ENCODE data around the gene RASGRP4.
A peak's percentile ranks its signal among the peaks of the same experiment; 100 is the strongest.

The RASGRP4 gene

GRCh38 chr19:38386300-38386970, 39.6 kb downstream of the RASGRP4 start:
- Histone ChIP-seq H3K36me3 (ENCODE audit: insufficient read depth, low read depth, low read length) (peaks cover 27% of the 10 kb centered on the region), H3K4me1 (ENCODE audit: insufficient read depth, low read length) (peaks cover 7% of the 10 kb centered on the region; the same call in 1 of the 2 replicates), H3K9ac (ENCODE audit: low read depth, low read length) (no peak overlapping the region), H3K27ac (ENCODE audit: low read length) (no peak overlapping the region), H3K4me3 (ENCODE audit: low read length) (peak overlapping the region; percentile 99; the same call in 1 of the 2 replicates), H3K9me3 (ENCODE audit: insufficient read depth, low read depth, low read length) (no peaks in the 10 kb centered on the region), H3K27me3 (ENCODE audit: insufficient read depth, low read length) (peaks cover 7% of the 10 kb centered on the region; the same call in 1 of the 2 replicates)

- no peak overlapping the region for H3K9ac ChIP-seq (ENCODE audit: low read depth, low read length)
- H3K36me3 ChIP-seq (ENCODE audit: insufficient read depth, low read depth, low read length): peaks cover 33% of the 10 kb centered on the region
- H3K27ac ChIP-seq (ENCODE audit: low read length): no peak overlapping the region
- peaks cover 7% of the 10 kb centered on the region; the same call in 1 of the 2 replicates for H3K27me3 ChIP-seq (ENCODE audit: insufficient read depth, low read length)
- no peaks in the 10 kb centered on the region for H3K9me3 ChIP-seq (ENCODE audit: insufficient read depth, low read depth, low read length)
- no peak overlapping the region for H3K4me3 ChIP-seq (ENCODE audit: low read length)
- peaks cover 6% of the 10 kb centered on the region; the same call in 1 of the 2 replicates for H3K4me1 ChIP-seq (ENCODE audit: insufficient read depth, low read length)
Observed at GRCh38 chr19:38385804-38386257, 40.2 kb downstream of the RASGRP4 start.

- no peak overlapping the region for H3K9ac ChIP-seq (ENCODE audit: low read depth, low read length)
- peaks cover 4% of the 10 kb centered on the region; the same call in 1 of the 2 replicates for H3K4me1 ChIP-seq (ENCODE audit: insufficient read depth, low read length)
- no peaks in the 10 kb centered on the region for H3K9me3 ChIP-seq (ENCODE audit: insufficient read depth, low read depth, low read length)
- no peak overlapping the region for H3K4me3 ChIP-seq (ENCODE audit: low read length)
- peaks cover 39% of the 10 kb centered on the region for H3K36me3 ChIP-seq (ENCODE audit: insufficient read depth, low read depth, low read length)
- H3K27ac ChIP-seq (ENCODE audit: low read length): no peak overlapping the region
- H3K27me3 ChIP-seq (ENCODE audit: insufficient read depth, low read length): peaks cover 7% of the 10 kb centered on the region; the same call in 1 of the 2 replicates
Observed at GRCh38 chr19:38385057-38385803, 40.8 kb downstream of the RASGRP4 start.

GRCh38 chr19:38384209-38385027, 41.6 kb downstream of the RASGRP4 start:
- Histone ChIP-seq H3K4me1 (ENCODE audit: insufficient read depth, low read length) (no peaks in the 10 kb centered on the region), H3K27ac (ENCODE audit: low read length) (no peak overlapping the region), H3K9me3 (ENCODE audit: insufficient read depth, low read depth, low read length) (no peaks in the 10 kb centered on the region), H3K4me3 (ENCODE audit: low read length) (no peak overlapping the region), H3K36me3 (ENCODE audit: insufficient read depth, low read depth, low read length) (peaks cover 45% of the 10 kb centered on the region), H3K27me3 (ENCODE audit: insufficient read depth, low read length) (peaks cover 7% of the 10 kb centered on the region; the same call in 1 of the 2 replicates), H3K9ac (ENCODE audit: low read depth, low read length) (no peak overlapping the region)

- H3K27ac ChIP-seq (ENCODE audit: low read length): no peak overlapping the region
- peaks cover 7% of the 10 kb centered on the region; the same call in 1 of the 2 replicates for H3K27me3 ChIP-seq (ENCODE audit: insufficient read depth, low read length)
- H3K4me1 ChIP-seq (ENCODE audit: insufficient read depth, low read length): no peaks in the 10 kb centered on the region
- H3K9ac ChIP-seq (ENCODE audit: low read depth, low read length): no peak overlapping the region
- H3K4me3 ChIP-seq (ENCODE audit: low read length): no peak overlapping the region
- peaks cover 52% of the 10 kb centered on the region for H3K36me3 ChIP-seq (ENCODE audit: insufficient read depth, low read depth, low read length)
- no peaks in the 10 kb centered on the region for H3K9me3 ChIP-seq (ENCODE audit: insufficient read depth, low read depth, low read length)
Observed at GRCh38 chr19:38383743-38384142, 42.3 kb downstream of the RASGRP4 start.

GRCh38 chr19:38383184-38383583, 42.8 kb downstream of the RASGRP4 start:
- no peaks in the 10 kb centered on the region for H3K9me3 ChIP-seq (ENCODE audit: insufficient read depth, low read depth, low read length)
- no peak overlapping the region for H3K4me3 ChIP-seq (ENCODE audit: low read length)
- H3K4me1 ChIP-seq (ENCODE audit: insufficient read depth, low read length): no peaks in the 10 kb centered on the region
- H3K27me3 ChIP-seq (ENCODE audit: insufficient read depth, low read length): peaks cover 7% of the 10 kb centered on the region; the same call in 1 of the 2 replicates
- peaks cover 53% of the 10 kb centered on the region for H3K36me3 ChIP-seq (ENCODE audit: insufficient read depth, low read depth, low read length)
- no peak overlapping the region for H3K27ac ChIP-seq (ENCODE audit: low read length)
- H3K9ac ChIP-seq (ENCODE audit: low read depth, low read length): no peak overlapping the region

- H3K4me1 ChIP-seq (ENCODE audit: insufficient read depth, low read length): no peaks in the 10 kb centered on the region
- no peak overlapping the region for H3K9ac ChIP-seq (ENCODE audit: low read depth, low read length)
- no peaks in the 10 kb centered on the region for H3K9me3 ChIP-seq (ENCODE audit: insufficient read depth, low read depth, low read length)
- H3K36me3 ChIP-seq (ENCODE audit: insufficient read depth, low read depth, low read length): peaks cover 63% of the 10 kb centered on the region
- peaks cover 3% of the 10 kb centered on the region; the same call in 1 of the 2 replicates for H3K27me3 ChIP-seq (ENCODE audit: insufficient read depth, low read length)
- H3K4me3 ChIP-seq (ENCODE audit: low read length): no peak overlapping the region
- no peak overlapping the region for H3K27ac ChIP-seq (ENCODE audit: low read length)
Observed at GRCh38 chr19:38381138-38381537, 44.9 kb downstream of the RASGRP4 start.

GRCh38 chr19:38378866-38379265, 47.2 kb downstream of the RASGRP4 start:
- no peak overlapping the region for H3K9ac ChIP-seq (ENCODE audit: low read depth, low read length)
- peaks cover 61% of the 10 kb centered on the region for H3K36me3 ChIP-seq (ENCODE audit: insufficient read depth, low read depth, low read length)
- H3K4me1 ChIP-seq (ENCODE audit: insufficient read depth, low read length): no peaks in the 10 kb centered on the region
- no peaks in the 10 kb centered on the region for H3K9me3 ChIP-seq (ENCODE audit: insufficient read depth, low read depth, low read length)
- H3K4me3 ChIP-seq (ENCODE audit: low read length): no peak overlapping the region
- no peaks in the 10 kb centered on the region for H3K27me3 ChIP-seq (ENCODE audit: insufficient read depth, low read length)
- H3K27ac ChIP-seq (ENCODE audit: low read length): no peak overlapping the region

- Histone ChIP-seq H3K9ac (ENCODE audit: low read depth, low read length) (no peak overlapping the region), H3K9me3 (ENCODE audit: insufficient read depth, low read depth, low read length) (no peaks in the 10 kb centered on the region), H3K4me3 (ENCODE audit: low read length) (no peak overlapping the region), H3K27ac (ENCODE audit: low read length) (no peak overlapping the region), H3K4me1 (ENCODE audit: insufficient read depth, low read length) (no peaks in the 10 kb centered on the region), H3K36me3 (ENCODE audit: insufficient read depth, low read depth, low read length) (peaks cover 44% of the 10 kb centered on the region), H3K27me3 (ENCODE audit: insufficient read depth, low read length) (0 out of 2 replicates have a peak, but pooled peaks cover under 1% of the 10 kb centered on the region)
Observed at GRCh38 chr19:38377052-38377451, 49.0 kb downstream of the RASGRP4 start.

GRCh38 chr19:38376576-38376975, 49.4 kb downstream of the RASGRP4 start:
- Histone ChIP-seq H3K27me3 (ENCODE audit: insufficient read depth, low read length) (0 out of 2 replicates have a peak, but pooled peaks cover 6% of the 10 kb centered on the region), H3K36me3 (ENCODE audit: insufficient read depth, low read depth, low read length) (peaks cover 40% of the 10 kb centered on the region), H3K4me1 (ENCODE audit: insufficient read depth, low read length) (no peaks in the 10 kb centered on the region), H3K9me3 (ENCODE audit: insufficient read depth, low read depth, low read length) (no peaks in the 10 kb centered on the region), H3K9ac (ENCODE audit: low read depth, low read length) (no peak overlapping the region), H3K27ac (ENCODE audit: low read length) (no peak overlapping the region), H3K4me3 (ENCODE audit: low read length) (no peak overlapping the region)

- peaks cover 31% of the 10 kb centered on the region for H3K36me3 ChIP-seq (ENCODE audit: insufficient read depth, low read depth, low read length)
- peak overlapping the region; percentile 96; the same call in 1 of the 2 replicates for H3K9ac ChIP-seq (ENCODE audit: low read depth, low read length)
- H3K27me3 ChIP-seq (ENCODE audit: insufficient read depth, low read length): 0 out of 2 replicates have a peak, but pooled peaks cover 10% of the 10 kb centered on the region
- no peaks in the 10 kb centered on the region for H3K9me3 ChIP-seq (ENCODE audit: insufficient read depth, low read depth, low read length)
- no peak overlapping the region for H3K27ac ChIP-seq (ENCODE audit: low read length)
- peak overlapping the region; percentile 96 for H3K4me3 ChIP-seq (ENCODE audit: low read length)
- H3K4me1 ChIP-seq (ENCODE audit: insufficient read depth, low read length): no peaks in the 10 kb centered on the region
Observed at GRCh38 chr19:38375748-38376147, 50.3 kb downstream of the RASGRP4 start.
